Fibroblast of lung (primary cell): ENCODE data around the gene PRSS21. TPM values are rescaled to one million over a fixed set of nuclear protein-coding genes. Genes with fewer than 3 reads are reported as not detected.

Experiments
- DNase-seq, 2 donors: peaks; one replicate each; pipeline versions ENCODE4 v3.0.0 to v3.0.0-alpha.2; 2010; ENCODE audit warnings: low read depth in 2 of 2
- H2AFZ ChIP-seq: 2 replicates; pipeline ENCODE4 v1.5.1; 2012; ENCODE audit warnings: low read length, control low read depth, inconsistent platforms
- H3K27ac ChIP-seq: 2 replicates; pipeline ENCODE4 v1.5.1; 2011; ENCODE audit warnings: low read length, control low read depth; ENCODE audit not compliant: insufficient read depth
- H3K27me3 ChIP-seq: 2 replicates; pipeline ENCODE4 v1.5.1; 2011; ENCODE audit warnings: mild to moderate bottlenecking, low read length; ENCODE audit not compliant: control insufficient read depth, insufficient read depth
- H3K36me3 ChIP-seq: 2 replicates; pipeline ENCODE4 v1.5.1; 2011; ENCODE audit warnings: low read length; ENCODE audit not compliant: control insufficient read depth, insufficient read depth
- H3K4me1 ChIP-seq: 2 replicates; pipeline ENCODE4 v1.5.1; 2011; ENCODE audit warnings: low read length; ENCODE audit not compliant: control insufficient read depth, insufficient read depth; ENCODE audit errors: extremely low read depth
- H3K4me2 ChIP-seq: 2 replicates; pipeline ENCODE4 v1.5.1; 2011; ENCODE audit warnings: low read length, control low read depth; ENCODE audit not compliant: insufficient read depth; ENCODE audit errors: extremely low read depth
- H3K4me3 ChIP-seq, 4 experiments: fragments of 200-600 bp in 1 of 4; sonication (generic) in 1 of 4; replicated peaks in 1 of 4; 2 replicates each; pipeline ENCODE4 v1.5.1; 2011 to 2016; ENCODE audit warnings: low read length in 4 of 4, low read depth in 3 of 4, mild to moderate bottlenecking in 3 of 4, control low read depth in 2 of 4, inconsistent platforms in 1 of 4, mixed read lengths in 1 of 4; ENCODE audit not compliant: insufficient read depth in 1 of 4; ENCODE audit errors: control extremely low read depth in 1 of 4
- H3K79me2 ChIP-seq: 2 replicates; pipeline ENCODE4 v1.5.1; 2012; ENCODE audit warnings: mild to moderate bottlenecking, low read length, inconsistent platforms; ENCODE audit not compliant: control insufficient read depth, insufficient read depth
- H3K9ac ChIP-seq: 2 replicates; pipeline ENCODE4 v1.5.1; 2011; ENCODE audit warnings: mild to moderate bottlenecking, low read length, control low read depth; ENCODE audit not compliant: insufficient read depth
- H3K9me3 ChIP-seq: 2 replicates; pipeline ENCODE4 v1.5.1; 2012; ENCODE audit warnings: low read depth, low read length; ENCODE audit not compliant: control insufficient read depth, insufficient read depth
- H4K20me1 ChIP-seq: 2 replicates; pipeline ENCODE4 v1.5.1; 2011; ENCODE audit warnings: low read length; ENCODE audit not compliant: control insufficient read depth, insufficient read depth; ENCODE audit errors: extremely low read depth
- EZH2 ChIP-seq: IDR thresholded peaks from 2 replicates; pipeline ENCODE4 v1.5.1; 2012; ENCODE audit warnings: low read length, control low read depth, mild to moderate bottlenecking; ENCODE audit errors: missing control alignments
- polyA plus RNA-seq, 2 donors: library from polyadenylated mRNA; depleted of rRNA in 1 of 2; stranded (reverse) in 1 of 2; unstranded in 1 of 2; fragments of >200 nt; gene quantifications; 2 replicates each; pipeline ENCODE4 v1.2.1, GENCODE V29; 2011 to 2012; ENCODE audit warnings: missing spikeins in 1 of 2
- total RNA-seq: library from RNA; depleted of rRNA; stranded (reverse); fragments of >200 nt; gene quantifications from 2 replicates; pipeline ENCODE4 v1.2.1, GENCODE V29; 2014
- TF ChIP-seq, protein P1 (sequence below), 2 donors: IDR thresholded peaks in 1 of 2; conservative IDR thresholded peaks in 1 of 2; 1 replicate in 1 of 2; 2 replicates in 1 of 2; pipeline ENCODE4 v1.5.1; 2011 to 2012; ENCODE audit warnings: low read length in 2 of 2, control low read depth in 1 of 2, inconsistent platforms in 1 of 2, low read depth in 1 of 2, mild to moderate bottlenecking in 1 of 2

PRSS21 gene
- total and polyA plus RNA-seq, 2 donors (not counting 1 experiment from before 2014, with no cell fraction given) = 0.17 to 0.22 TPM

GRCh38 chr16:2838928-2839327 is 21.9 kb downstream of the PRSS21 start:
- Histone ChIP-seq H3K36me3 (no peaks in the 10 kb centered on the region), H3K79me2 (no peaks in the 10 kb centered on the region), H3K4me2 (no peak overlapping the region), H3K4me1 (peaks cover 7% of the 10 kb centered on the region), H3K4me3 (no peak overlapping the region), H4K20me1 (no peaks in the 10 kb centered on the region), H3K27ac (no peak overlapping the region), H3K9ac (no peak overlapping the region), H2AFZ (peak overlapping the region; percentile 23), H3K9me3 (no peaks in the 10 kb centered on the region), H3K27me3 (no peaks in the 10 kb centered on the region)
- TF ChIP-seq, protein P1, sequence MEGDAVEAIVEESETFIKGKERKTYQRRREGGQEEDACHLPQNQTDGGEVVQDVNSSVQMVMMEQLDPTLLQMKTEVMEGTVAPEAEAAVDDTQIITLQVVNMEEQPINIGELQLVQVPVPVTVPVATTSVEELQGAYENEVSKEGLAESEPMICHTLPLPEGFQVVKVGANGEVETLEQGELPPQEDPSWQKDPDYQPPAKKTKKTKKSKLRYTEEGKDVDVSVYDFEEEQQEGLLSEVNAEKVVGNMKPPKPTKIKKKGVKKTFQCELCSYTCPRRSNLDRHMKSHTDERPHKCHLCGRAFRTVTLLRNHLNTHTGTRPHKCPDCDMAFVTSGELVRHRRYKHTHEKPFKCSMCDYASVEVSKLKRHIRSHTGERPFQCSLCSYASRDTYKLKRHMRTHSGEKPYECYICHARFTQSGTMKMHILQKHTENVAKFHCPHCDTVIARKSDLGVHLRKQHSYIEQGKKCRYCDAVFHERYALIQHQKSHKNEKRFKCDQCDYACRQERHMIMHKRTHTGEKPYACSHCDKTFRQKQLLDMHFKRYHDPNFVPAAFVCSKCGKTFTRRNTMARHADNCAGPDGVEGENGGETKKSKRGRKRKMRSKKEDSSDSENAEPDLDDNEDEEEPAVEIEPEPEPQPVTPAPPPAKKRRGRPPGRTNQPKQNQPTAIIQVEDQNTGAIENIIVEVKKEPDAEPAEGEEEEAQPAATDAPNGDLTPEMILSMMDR (conservative IDR thresholded peaks at IDR 0.05 in 1 of 2, IDR thresholded peaks at IDR 0.05 in 1 of 2; ENCODE audit: low read depth in 1 of 2, low read length in 2 of 2) = peak; percentile 88 to 89
- no peak for TF ChIP-seq EZH2
- DNase-seq = peak; percentile 70 to 84

GRCh38 chr16:2839650-2840450 is 22.8 kb downstream of the PRSS21 start:
- DNase-seq = no peak

DNA sequence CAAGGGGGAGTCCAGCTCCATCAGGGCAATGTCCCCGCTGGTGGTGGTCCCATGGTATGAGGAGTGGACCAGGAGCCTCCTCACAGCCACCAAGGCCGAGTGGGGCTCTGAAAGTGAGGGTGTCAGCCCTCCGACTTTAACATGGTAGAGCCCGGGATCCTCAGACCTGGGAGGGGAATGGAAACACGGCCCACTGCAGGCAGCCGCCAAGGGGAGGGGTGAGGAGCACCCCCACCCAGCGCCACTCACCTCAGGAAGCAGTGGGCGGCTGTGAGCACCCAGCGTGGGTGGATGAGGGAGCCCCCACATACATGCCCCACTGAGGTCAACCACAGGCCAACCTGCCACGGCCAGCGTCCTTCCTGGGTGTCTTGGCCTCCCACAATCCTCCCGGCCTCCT is 23.9 kb downstream of the PRSS21 start:
- H2AFZ ChIP-seq = no peak overlapping the region

More at GRCh38 chr16:2839650-2840450, 22.8 kb downstream of the PRSS21 start:
- H3K9ac ChIP-seq = no peak overlapping the region
- H3K4me2 ChIP-seq = no peak overlapping the region
- H2AFZ ChIP-seq = no peak overlapping the region
- H3K27me3 ChIP-seq = no peaks in the 10 kb centered on the region
- H3K9me3 ChIP-seq = no peaks in the 10 kb centered on the region
- H4K20me1 ChIP-seq = no peaks in the 10 kb centered on the region
- H3K4me1 ChIP-seq = peaks cover 7% of the 10 kb centered on the region
- H3K4me3 ChIP-seq = no peak overlapping the region
- TF ChIP-seq EZH2 = no peak
- TF ChIP-seq, protein P1 (conservative IDR thresholded peaks at IDR 0.05 in 1 of 2, IDR thresholded peaks at IDR 0.05 in 1 of 2; ENCODE audit: low read depth in 1 of 2, low read length in 2 of 2) = no peak
- no peak overlapping the region for H3K27ac ChIP-seq
- H3K36me3 ChIP-seq = no peaks in the 10 kb centered on the region
- no peaks in the 10 kb centered on the region for H3K79me2 ChIP-seq

More for the DNA sequence above, 23.9 kb downstream of the PRSS21 start:
- Histone ChIP-seq H3K36me3 (no peaks in the 10 kb centered on the region), H3K4me3 (no peak overlapping the region), H3K9me3 (no peaks in the 10 kb centered on the region), H3K4me1 (peaks cover 4% of the 10 kb centered on the region), H3K9ac (no peak overlapping the region), H3K79me2 (no peaks in the 10 kb centered on the region), H3K27ac (no peak overlapping the region), H3K27me3 (no peaks in the 10 kb centered on the region), H3K4me2 (no peak overlapping the region), H4K20me1 (no peaks in the 10 kb centered on the region)
- TF ChIP-seq, protein P1 (conservative IDR thresholded peaks at IDR 0.05 in 1 of 2, IDR thresholded peaks at IDR 0.05 in 1 of 2; ENCODE audit: low read depth in 1 of 2, low read length in 2 of 2) = no peak
- TF ChIP-seq EZH2 = no peak
- no peak for DNase-seq
